ENCODE data around the gene ENTPD6.

The ENTPD6 gene

GRCh38 chr20:25254571-25254970 is 59.1 kb downstream of the ENTPD6 start:
- peaks cover 9% of the 10 kb centered on the region for H3K36me3 ChIP-seq (ENCODE audit: control insufficient read depth, insufficient read depth, low read length)
- no peak overlapping the region for H3K4me3 ChIP-seq (replicated peaks; ENCODE audit: low read depth, low read length)
- TF ChIP-seq, protein P1, sequence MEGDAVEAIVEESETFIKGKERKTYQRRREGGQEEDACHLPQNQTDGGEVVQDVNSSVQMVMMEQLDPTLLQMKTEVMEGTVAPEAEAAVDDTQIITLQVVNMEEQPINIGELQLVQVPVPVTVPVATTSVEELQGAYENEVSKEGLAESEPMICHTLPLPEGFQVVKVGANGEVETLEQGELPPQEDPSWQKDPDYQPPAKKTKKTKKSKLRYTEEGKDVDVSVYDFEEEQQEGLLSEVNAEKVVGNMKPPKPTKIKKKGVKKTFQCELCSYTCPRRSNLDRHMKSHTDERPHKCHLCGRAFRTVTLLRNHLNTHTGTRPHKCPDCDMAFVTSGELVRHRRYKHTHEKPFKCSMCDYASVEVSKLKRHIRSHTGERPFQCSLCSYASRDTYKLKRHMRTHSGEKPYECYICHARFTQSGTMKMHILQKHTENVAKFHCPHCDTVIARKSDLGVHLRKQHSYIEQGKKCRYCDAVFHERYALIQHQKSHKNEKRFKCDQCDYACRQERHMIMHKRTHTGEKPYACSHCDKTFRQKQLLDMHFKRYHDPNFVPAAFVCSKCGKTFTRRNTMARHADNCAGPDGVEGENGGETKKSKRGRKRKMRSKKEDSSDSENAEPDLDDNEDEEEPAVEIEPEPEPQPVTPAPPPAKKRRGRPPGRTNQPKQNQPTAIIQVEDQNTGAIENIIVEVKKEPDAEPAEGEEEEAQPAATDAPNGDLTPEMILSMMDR (IDR thresholded peaks at IDR 0.05; ENCODE audit: insufficient read depth, low read length, poor library complexity, severe bottlenecking): no peak
- DNase-seq (ENCODE audit: extremely low read depth, insufficient read length): no peak
- no peaks in the 10 kb centered on the region for H3K27me3 ChIP-seq (replicated peaks; ENCODE audit: control insufficient read depth, insufficient read depth, low read length)

- TF ChIP-seq, protein P1 (IDR thresholded peaks at IDR 0.05; ENCODE audit: insufficient read depth, low read length, poor library complexity, severe bottlenecking): no peak
- Histone ChIP-seq H3K36me3 (ENCODE audit: control insufficient read depth, insufficient read depth, low read length) (peaks cover 11% of the 10 kb centered on the region), H3K4me3 (replicated peaks; ENCODE audit: low read depth, low read length) (no peak overlapping the region), H3K27me3 (replicated peaks; ENCODE audit: control insufficient read depth, insufficient read depth, low read length) (no peaks in the 10 kb centered on the region)
- DNase-seq (ENCODE audit: extremely low read depth, insufficient read length): no peak
These were observed 59.6 kb downstream of the ENTPD6 start for GRCh38 chr20:25254986-25255680.

DNA sequence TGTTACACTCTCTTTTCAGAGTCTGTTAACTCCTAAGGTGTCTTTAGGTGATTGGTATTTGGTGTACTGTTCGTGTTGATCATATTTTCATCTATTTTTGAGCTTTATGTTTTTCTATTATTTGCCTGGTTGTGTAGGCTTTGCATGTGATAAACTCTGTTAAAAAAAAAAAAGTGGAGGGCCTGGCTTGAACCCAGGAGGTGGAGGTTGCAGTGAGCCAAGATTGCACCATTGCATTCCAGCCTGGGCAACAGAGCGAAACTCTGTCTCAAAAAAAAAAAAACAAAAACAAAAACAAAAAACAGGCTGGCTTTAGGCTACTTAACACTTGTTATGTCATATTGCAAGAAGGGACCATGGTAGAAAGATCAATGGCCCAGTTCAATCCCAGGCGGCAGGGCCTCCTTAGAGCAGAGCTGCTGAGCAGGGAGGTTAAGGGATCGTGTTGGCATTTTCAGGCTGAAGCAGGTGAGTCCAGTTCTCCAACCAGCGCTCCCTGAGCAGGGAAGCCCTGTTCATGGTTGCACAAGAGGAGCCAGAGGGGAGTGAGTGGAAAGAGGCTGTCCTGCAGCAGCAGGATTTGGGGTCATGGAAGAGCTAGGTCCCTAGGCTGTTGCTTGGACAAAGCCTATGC is 60.8 kb downstream of the ENTPD6 start:
- no peak for DNase-seq (ENCODE audit: extremely low read depth, insufficient read length)
- H3K4me3 ChIP-seq (replicated peaks; ENCODE audit: low read depth, low read length): no peak overlapping the region
- TF ChIP-seq, protein P1 (IDR thresholded peaks at IDR 0.05; ENCODE audit: insufficient read depth, low read length, poor library complexity, severe bottlenecking): no peak
- H3K36me3 ChIP-seq (ENCODE audit: control insufficient read depth, insufficient read depth, low read length): peaks cover 11% of the 10 kb centered on the region
- H3K27me3 ChIP-seq (replicated peaks; ENCODE audit: control insufficient read depth, insufficient read depth, low read length): no peaks in the 10 kb centered on the region

GRCh38 chr20:25257130-25257529 is 61.6 kb downstream of the ENTPD6 start:
- TF ChIP-seq, protein P1 (IDR thresholded peaks at IDR 0.05; ENCODE audit: insufficient read depth, low read length, poor library complexity, severe bottlenecking): no peak
- H3K27me3 ChIP-seq (replicated peaks; ENCODE audit: control insufficient read depth, insufficient read depth, low read length): no peaks in the 10 kb centered on the region
- H3K4me3 ChIP-seq (replicated peaks; ENCODE audit: low read depth, low read length): no peak overlapping the region
- H3K36me3 ChIP-seq (ENCODE audit: control insufficient read depth, insufficient read depth, low read length): peaks cover 8% of the 10 kb centered on the region
- no peak for DNase-seq (ENCODE audit: extremely low read depth, insufficient read length)

DNA sequence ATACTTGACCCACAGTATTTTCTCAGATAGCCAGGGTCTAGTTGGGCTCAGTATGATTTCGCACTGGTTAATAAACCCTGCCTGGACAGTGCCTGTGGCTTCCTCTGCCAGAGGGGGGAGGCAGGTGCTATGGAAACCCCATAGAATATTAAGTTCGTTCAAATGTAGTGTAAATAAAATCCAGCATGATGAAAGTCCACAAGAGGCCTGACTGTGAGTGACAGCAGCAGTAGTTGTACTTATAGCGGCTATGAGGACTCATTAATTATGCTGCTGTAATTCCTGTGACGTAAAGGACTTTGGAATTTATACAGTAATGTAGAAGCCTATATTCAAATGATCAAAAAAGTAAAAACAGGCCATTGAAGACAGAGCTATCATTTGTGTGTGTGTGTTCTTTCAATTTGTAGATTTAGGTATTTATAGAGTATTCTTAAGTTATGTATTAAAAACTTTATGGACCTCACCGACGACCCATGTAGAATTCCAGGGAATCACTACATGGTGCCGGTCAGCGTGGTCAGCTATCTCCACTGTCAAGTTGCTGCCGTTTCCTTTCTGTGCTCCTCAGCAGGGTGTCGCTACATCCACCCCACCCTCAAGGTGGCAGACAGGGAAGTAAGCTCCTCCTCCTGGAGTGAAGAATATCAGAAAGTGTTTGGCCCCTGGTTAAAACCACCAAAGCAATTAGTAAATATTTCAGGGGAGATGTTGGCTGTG is 62.4 kb downstream of the ENTPD6 start:
- Histone ChIP-seq H3K4me3 (replicated peaks; ENCODE audit: low read depth, low read length) (no peak overlapping the region), H3K36me3 (ENCODE audit: control insufficient read depth, insufficient read depth, low read length) (peaks cover 6% of the 10 kb centered on the region), H3K27me3 (replicated peaks; ENCODE audit: control insufficient read depth, insufficient read depth, low read length) (no peaks in the 10 kb centered on the region)
- no peak for DNase-seq (ENCODE audit: extremely low read depth, insufficient read length)
- TF ChIP-seq, protein P1 (IDR thresholded peaks at IDR 0.05; ENCODE audit: insufficient read depth, low read length, poor library complexity, severe bottlenecking): no peak
